Activated gamma-delta T cell (primary cell): ENCODE measurements around the gene KRTAP4-16.
"Not testable (repeated sequence)": the region's sequence is repeated elsewhere in the genome, so short reads cannot be mapped to it uniquely, and the experiment has no call there.

Experiments
- DNase-seq: peaks from one replicate; lab custom pipeline; 2025; lab: John Stamatoyannopoulos, UW
- total RNA-seq, 2 donors: gene quantifications; one replicate each; lab custom pipeline; 2026; lab: John Stamatoyannopoulos, UW

Gene KRTAP4-16
- total RNA-seq, result 0 reads per million in 2 donors

- no peak for DNase-seq
Measured at GRCh38 chr17:41101586-41102259, at the start of gene KRTAP4-16. KRTAP4-16 (minus strand) TSS chr17:41102209; CDS start chr17:41102209, 0 bp downstream.

- DNase-seq, result no peak
Measured at GRCh38 chr17:41151525-41151924, 49.5 kb upstream of the KRTAP4-16 start.

GRCh38 chr17:41150026-41150425, 48.0 kb upstream of the KRTAP4-16 start:
- DNase-seq, result no peak

GRCh38 chr17:41149652-41149985, 47.6 kb upstream of the KRTAP4-16 start, which contains the start of gene KRTAP4-5:
KRTAP4-5 (minus strand) TSS chr17:41149825; CDS start chr17:41149767, 58 bp downstream.
- no peak for DNase-seq

- not testable (repeated sequence) for DNase-seq
Measured at GRCh38 chr17:41148971-41149651, 47.1 kb upstream of the KRTAP4-16 start.

- DNase-seq, result no peak
Measured at GRCh38 chr17:41147531-41148204, 45.7 kb upstream of the KRTAP4-16 start.

- DNase-seq, result no peak
Measured at GRCh38 chr17:41145261-41145660, 43.3 kb upstream of the KRTAP4-16 start.

GRCh38 chr17:41144846-41145245, 42.8 kb upstream of the KRTAP4-16 start:
- DNase-seq, result no peak

GRCh38 chr17:41141361-41141760, 39.4 kb upstream of the KRTAP4-16 start:
- no peak for DNase-seq

- no peak for DNase-seq
Measured at GRCh38 chr17:41140360-41141131, 38.5 kb upstream of the KRTAP4-16 start, which contains the start of gene KRTAP4-6. KRTAP4-6 (minus strand) TSS chr17:41140544; CDS start chr17:41140487, 57 bp downstream.

- DNase-seq, result not testable (repeated sequence)
Measured at GRCh38 chr17:41139865-41140264, 37.9 kb upstream of the KRTAP4-16 start.

GRCh38 chr17:41133880-41134735, 32.1 kb upstream of the KRTAP4-16 start:
- DNase-seq, result no peak

GRCh38 chr17:41131979-41132378, 30.0 kb upstream of the KRTAP4-16 start:
- no peak for DNase-seq

GRCh38 chr17:41127371-41127770, 25.4 kb upstream of the KRTAP4-16 start:
- no peak for DNase-seq

- DNase-seq, result no peak
Measured at GRCh38 chr17:41126412-41126811, 24.4 kb upstream of the KRTAP4-16 start.

- DNase-seq, result no peak
Measured at GRCh38 chr17:41125064-41125463, 23.1 kb upstream of the KRTAP4-16 start.

- not testable (repeated sequence) for DNase-seq
Measured at GRCh38 chr17:41123991-41124371, 22.0 kb upstream of the KRTAP4-16 start, which contains the start of gene KRTAP4-12. KRTAP4-12 (minus strand) TSS chr17:41124182; CDS start chr17:41124122, 60 bp downstream.

- DNase-seq, result not testable (repeated sequence)
Measured at GRCh38 chr17:41123292-41123990, 21.4 kb upstream of the KRTAP4-16 start.

- DNase-seq, result no peak
Measured at GRCh38 chr17:41121742-41122141, 19.7 kb upstream of the KRTAP4-16 start.
